ENCODE results near the gene CFAP68.
"Not testable (repeated sequence)": the region's sequence is repeated elsewhere in the genome, so short reads cannot be mapped to it uniquely, and the experiment has no call there.

The CFAP68 gene

GRCh38 chr11:111870886-111871692 lies 8.3 kb upstream of the CFAP68 start, which contains the start of gene ALG9:
Gene ALG9 (minus strand): TSS chr11:111871581. CDS start chr11:111871482, 99 bp downstream.
- peak; percentile 94 to 96 for DNase-seq

GRCh38 chr11:111871693-111872161 lies 7.6 kb upstream of the CFAP68 start:
- no peak for DNase-seq

GRCh38 chr11:111878385-111878848 lies 924 bp upstream of the CFAP68 start:
- DNase-seq: no peak

- no peak for DNase-seq
Observed at GRCh38 chr11:111879637-111879960, 258 bp downstream of the CFAP68 start.

- DNase-seq: no peak
Observed at GRCh38 chr11:111882202-111882601, 2.9 kb downstream of the CFAP68 start.

- DNase-seq: not testable (repeated sequence)
Observed at GRCh38 chr11:111885053-111885452, 5.7 kb downstream of the CFAP68 start.

GRCh38 chr11:111886032-111886431 lies 6.7 kb downstream of the CFAP68 start:
- DNase-seq: no peak

GRCh38 chr11:111886844-111887243 lies 7.5 kb downstream of the CFAP68 start:
- DNase-seq: no peak

- no peak for DNase-seq
Observed at GRCh38 chr11:111905411-111905810, 26.1 kb downstream of the CFAP68 start.

- no peak for DNase-seq
Observed at GRCh38 chr11:111906680-111907079, 27.3 kb downstream of the CFAP68 start.

GRCh38 chr11:111908639-111909305 lies 29.4 kb downstream of the CFAP68 start:
- no peak for DNase-seq

- no peak for DNase-seq
Observed at GRCh38 chr11:111909378-111909777, 30.0 kb downstream of the CFAP68 start.

- no peak for DNase-seq
Observed at GRCh38 chr11:111910676-111911562, 31.6 kb downstream of the CFAP68 start.

GRCh38 chr11:111911563-111912401 lies 32.4 kb downstream of the CFAP68 start, which contains the start of gene CRYAB:
Gene CRYAB (minus strand): TSS chr11:111911770. CDS start chr11:111911724, 46 bp downstream.
- no peak for DNase-seq

- DNase-seq: no peak
Observed at GRCh38 chr11:111912535-111912934, 33.2 kb downstream of the CFAP68 start, which contains the start of gene HSPB2. Gene HSPB2 (plus strand): TSS chr11:111912734. CDS start chr11:111912830, 96 bp downstream.

GRCh38 chr11:111913031-111913861 lies 33.9 kb downstream of the CFAP68 start:
- no peak for DNase-seq

GRCh38 chr11:111913997-111914396 lies 34.7 kb downstream of the CFAP68 start:
- no peak for DNase-seq

- DNase-seq: no peak
Observed at GRCh38 chr11:111916768-111917167, 37.4 kb downstream of the CFAP68 start.

- no peak for DNase-seq
Observed at GRCh38 chr11:111917312-111917711, 38.0 kb downstream of the CFAP68 start.

- DNase-seq: no peak
Observed at GRCh38 chr11:111917788-111918187, 38.4 kb downstream of the CFAP68 start.
